ENCODE results near the gene FFAR3.

DNA sequence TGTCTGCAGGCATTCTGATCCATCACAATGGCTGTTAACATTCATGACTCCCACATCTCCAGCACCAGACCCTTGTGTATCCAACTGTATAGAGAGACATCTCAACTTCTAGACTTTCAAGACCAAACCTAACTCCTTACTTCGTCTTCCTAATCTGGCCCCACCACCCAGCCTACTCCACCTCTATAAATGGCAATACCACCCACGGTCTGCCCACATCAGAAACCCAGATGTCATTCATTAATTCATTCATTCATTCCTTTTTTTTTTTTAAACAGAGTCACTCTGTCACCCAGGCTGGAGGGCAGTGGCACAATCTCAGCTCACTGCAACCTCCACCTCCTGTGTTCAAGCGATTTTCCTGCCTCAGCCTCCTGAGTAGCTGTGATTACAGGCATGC lies 23.1 kb downstream of the FFAR3 start:
- no peak for TF ChIP-seq CTCF (IDR thresholded peaks at IDR 0.05; ENCODE audit: low read depth, low read length)
- no peak for TF ChIP-seq POLR2A (IDR thresholded peaks at IDR 0.05; ENCODE audit: extremely low read depth, insufficient read length)
